Activated T-cell treated with anti-CD3 and anti-CD28 coated beads, Interleukin-2, amount 50 U/mL, for 24 hours (primary cell): ENCODE data around the gene LDLRAD3.

Source experiments
- DNase-seq: peaks from one replicate; pipeline ENCODE4 v3.0.0-alpha.2; 2020
- H3K27ac Mint-ChIP-seq: 2 replicates; pipeline ENCODE4 v1.8.0; 2020; ENCODE audit warnings: mild to moderate bottlenecking, mixed read lengths
- H3K27me3 Mint-ChIP-seq: 2 replicates; pipeline ENCODE4 v1.8.0; 2020; ENCODE audit warnings: mixed read lengths
- H3K36me3 Mint-ChIP-seq: 2 replicates; pipeline ENCODE4 v1.8.0; 2020; ENCODE audit warnings: low read depth, mixed read lengths
- H3K4me1 Mint-ChIP-seq: 2 replicates; pipeline ENCODE4 v1.8.0; 2020; ENCODE audit warnings: low read depth, mixed read lengths
- H3K4me3 Mint-ChIP-seq: 2 replicates; pipeline ENCODE4 v1.8.0; 2020; ENCODE audit warnings: mild to moderate bottlenecking, moderate library complexity, mixed read lengths
- H3K9me3 Mint-ChIP-seq: 2 replicates; pipeline ENCODE4 v1.8.0; 2020; ENCODE audit warnings: mixed read lengths

The LDLRAD3 gene

GRCh38 chr11:36098853-36099375 is 155.1 kb downstream of the LDLRAD3 start:
- DNase-seq: no peak
- Mint-ChIP-seq H3K27me3 (peaks cover 18% of the 10 kb centered on the region), H3K27ac (no peak overlapping the region), H3K4me1 (no peaks in the 10 kb centered on the region), H3K9me3 (no peaks in the 10 kb centered on the region), H3K4me3 (no peak overlapping the region), H3K36me3 (no peaks in the 10 kb centered on the region)

- no peaks in the 10 kb centered on the region for H3K36me3 Mint-ChIP-seq
- H3K4me1 Mint-ChIP-seq: no peaks in the 10 kb centered on the region
- no peaks in the 10 kb centered on the region for H3K9me3 Mint-ChIP-seq
- H3K4me3 Mint-ChIP-seq: no peak overlapping the region
- peaks cover 12% of the 10 kb centered on the region for H3K27me3 Mint-ChIP-seq
- H3K27ac Mint-ChIP-seq: no peak overlapping the region
- DNase-seq: no peak
Measured at GRCh38 chr11:36101466-36101865, 157.6 kb downstream of the LDLRAD3 start.

GRCh38 chr11:36102868-36103267 is 159.0 kb downstream of the LDLRAD3 start:
- no peak for DNase-seq
- Mint-ChIP-seq H3K4me3 (no peak overlapping the region), H3K27ac (no peak overlapping the region), H3K4me1 (no peaks in the 10 kb centered on the region), H3K36me3 (no peaks in the 10 kb centered on the region), H3K27me3 (peaks cover 7% of the 10 kb centered on the region), H3K9me3 (no peaks in the 10 kb centered on the region)

- Mint-ChIP-seq H3K27ac (no peak overlapping the region), H3K4me1 (no peaks in the 10 kb centered on the region), H3K4me3 (no peak overlapping the region), H3K27me3 (peaks cover 13% of the 10 kb centered on the region), H3K36me3 (no peaks in the 10 kb centered on the region), H3K9me3 (no peaks in the 10 kb centered on the region)
- no peak for DNase-seq
Measured at GRCh38 chr11:36103933-36104530, 160.2 kb downstream of the LDLRAD3 start.

- no peaks in the 10 kb centered on the region for H3K36me3 Mint-ChIP-seq
- peaks cover 14% of the 10 kb centered on the region for H3K27me3 Mint-ChIP-seq
- no peaks in the 10 kb centered on the region for H3K4me1 Mint-ChIP-seq
- no peak overlapping the region for H3K27ac Mint-ChIP-seq
- H3K9me3 Mint-ChIP-seq: no peaks in the 10 kb centered on the region
- DNase-seq: no peak
- H3K4me3 Mint-ChIP-seq: no peak overlapping the region
Measured at GRCh38 chr11:36104660-36104992, 160.8 kb downstream of the LDLRAD3 start.

- Mint-ChIP-seq H3K4me3 (no peak overlapping the region), H3K36me3 (no peaks in the 10 kb centered on the region), H3K4me1 (no peaks in the 10 kb centered on the region), H3K9me3 (no peaks in the 10 kb centered on the region), H3K27me3 (peaks cover 14% of the 10 kb centered on the region), H3K27ac (no peak overlapping the region)
- no peak for DNase-seq
Measured at GRCh38 chr11:36105743-36106581, 162.1 kb downstream of the LDLRAD3 start.

GRCh38 chr11:36107547-36107946 is 163.7 kb downstream of the LDLRAD3 start:
- Mint-ChIP-seq H3K27me3 (peaks cover 14% of the 10 kb centered on the region), H3K27ac (no peak overlapping the region), H3K36me3 (no peaks in the 10 kb centered on the region), H3K9me3 (no peaks in the 10 kb centered on the region), H3K4me3 (no peak overlapping the region), H3K4me1 (no peaks in the 10 kb centered on the region)
- DNase-seq: no peak

- Mint-ChIP-seq H3K36me3 (no peaks in the 10 kb centered on the region), H3K9me3 (peaks cover under 1% of the 10 kb centered on the region), H3K4me3 (no peak overlapping the region), H3K27me3 (peaks cover 14% of the 10 kb centered on the region), H3K4me1 (no peaks in the 10 kb centered on the region), H3K27ac (no peak overlapping the region)
- DNase-seq: no peak
Measured at GRCh38 chr11:36108881-36109589, 165.2 kb downstream of the LDLRAD3 start.

- no peak overlapping the region for H3K4me3 Mint-ChIP-seq
- H3K27me3 Mint-ChIP-seq: peaks cover 14% of the 10 kb centered on the region
- H3K4me1 Mint-ChIP-seq: no peaks in the 10 kb centered on the region
- DNase-seq: no peak
- no peaks in the 10 kb centered on the region for H3K36me3 Mint-ChIP-seq
- peaks cover 2% of the 10 kb centered on the region for H3K9me3 Mint-ChIP-seq
- no peak overlapping the region for H3K27ac Mint-ChIP-seq
Measured at GRCh38 chr11:36109590-36109849, 165.7 kb downstream of the LDLRAD3 start.

- Mint-ChIP-seq H3K27me3 (peaks cover 14% of the 10 kb centered on the region), H3K36me3 (no peaks in the 10 kb centered on the region), H3K4me3 (no peak overlapping the region), H3K4me1 (no peaks in the 10 kb centered on the region), H3K27ac (no peak overlapping the region), H3K9me3 (peaks cover 2% of the 10 kb centered on the region)
- DNase-seq: no peak
Measured at GRCh38 chr11:36109850-36110606, 166.2 kb downstream of the LDLRAD3 start.

- peaks cover 2% of the 10 kb centered on the region for H3K9me3 Mint-ChIP-seq
- DNase-seq: no peak
- H3K27me3 Mint-ChIP-seq: peaks cover 16% of the 10 kb centered on the region
- H3K27ac Mint-ChIP-seq: no peak overlapping the region
- H3K36me3 Mint-ChIP-seq: no peaks in the 10 kb centered on the region
- H3K4me1 Mint-ChIP-seq: no peaks in the 10 kb centered on the region
- no peak overlapping the region for H3K4me3 Mint-ChIP-seq
Measured at GRCh38 chr11:36110668-36111410, 167.0 kb downstream of the LDLRAD3 start.

- H3K27ac Mint-ChIP-seq: no peak overlapping the region
Measured at GRCh38 chr11:36114095-36114494, 170.2 kb downstream of the LDLRAD3 start.

GRCh38 chr11:36115378-36115801 is 171.5 kb downstream of the LDLRAD3 start:
- no peak for DNase-seq
- H3K9me3 Mint-ChIP-seq: peaks cover 2% of the 10 kb centered on the region
- no peak overlapping the region for H3K4me3 Mint-ChIP-seq
- no peaks in the 10 kb centered on the region for H3K4me1 Mint-ChIP-seq
- H3K36me3 Mint-ChIP-seq: no peaks in the 10 kb centered on the region
- peaks cover 3% of the 10 kb centered on the region for H3K27me3 Mint-ChIP-seq
- H3K27ac Mint-ChIP-seq: no peak overlapping the region

More at GRCh38 chr11:36114095-36114494, 170.2 kb downstream of the LDLRAD3 start:
- Mint-ChIP-seq H3K9me3 (peaks cover 2% of the 10 kb centered on the region), H3K4me1 (no peaks in the 10 kb centered on the region), H3K27me3 (peaks cover 4% of the 10 kb centered on the region), H3K4me3 (no peak overlapping the region), H3K36me3 (no peaks in the 10 kb centered on the region)
- no peak for DNase-seq

- H3K4me1 Mint-ChIP-seq: no peaks in the 10 kb centered on the region
- no peak overlapping the region for H3K27ac Mint-ChIP-seq
- H3K36me3 Mint-ChIP-seq: no peaks in the 10 kb centered on the region
- H3K9me3 Mint-ChIP-seq: peaks cover 2% of the 10 kb centered on the region
- H3K4me3 Mint-ChIP-seq: no peak overlapping the region
- DNase-seq: no peak
- peaks cover 3% of the 10 kb centered on the region for H3K27me3 Mint-ChIP-seq
Measured at GRCh38 chr11:36116161-36116560, 172.3 kb downstream of the LDLRAD3 start.
